Measurements from ENCODE around the gene MS4A14. TPM values are rescaled to one million over a fixed set of nuclear protein-coding genes. Genes with fewer than 3 reads are reported as not detected.

MS4A14 gene
- total RNA-seq, 4 donors from 2014 or later = 1.3 to 2.4 (median 1.6) TPM

- H3K4me1 ChIP-seq = no peaks in the 10 kb centered on the region
- peaks cover 13% of the 10 kb centered on the region for H3K27me3 ChIP-seq
- WGBS, 2 donors (ENCODE audit: low coverage in 1 of 2) = 57 to 61% methylated on average over 1 of the region's 1 CpG
- no peaks in the 10 kb centered on the region for H3K36me3 ChIP-seq
- no peak overlapping the region for H3K4me3 ChIP-seq
- no peaks in the 10 kb centered on the region for H3K9me3 ChIP-seq
- H3K27ac ChIP-seq = no peak overlapping the region
- TF ChIP-seq POLR2A (IDR thresholded peaks at IDR 0.05) (no peak), POLR2AphosphoS5 (IDR thresholded peaks at IDR 0.05) (no peak), EP300 (IDR thresholded peaks at IDR 0.05) (no peak), CTCF (IDR thresholded peaks at IDR 0.05) (no peak)
- ATAC-seq = no peak
Measured at GRCh38 chr11:60371854-60372253, 24.4 kb upstream of the MS4A14 start.

DNA sequence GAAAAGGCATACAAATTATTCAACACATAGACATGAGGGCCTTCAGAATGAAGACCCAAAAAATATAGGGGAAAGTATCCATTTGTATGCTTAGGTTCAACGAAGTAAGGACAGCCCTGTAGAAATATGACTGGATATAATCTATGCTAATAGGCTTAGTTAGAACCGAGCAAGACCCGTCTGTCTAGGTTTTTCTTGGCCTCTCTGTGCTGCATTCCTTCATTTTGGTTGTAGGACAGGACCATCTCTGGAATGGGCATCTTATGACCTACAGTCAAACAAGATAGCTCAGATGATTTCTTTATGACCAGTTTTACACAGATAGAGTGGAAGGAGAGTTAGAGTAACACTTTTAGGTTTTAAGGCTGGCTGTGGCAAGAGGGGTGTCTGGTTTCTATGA lies 23.5 kb upstream of the MS4A14 start:
- WGBS, 2 donors (ENCODE audit: low coverage in 1 of 2) = 71 to 79% methylated on average over 3 of the region's 3 CpGs
- no peak overlapping the region for H3K27ac ChIP-seq
- peaks cover 10% of the 10 kb centered on the region for H3K27me3 ChIP-seq
- no peaks in the 10 kb centered on the region for H3K9me3 ChIP-seq
- no peak overlapping the region for H3K4me3 ChIP-seq
- H3K4me1 ChIP-seq = no peaks in the 10 kb centered on the region
- no peaks in the 10 kb centered on the region for H3K36me3 ChIP-seq
- ATAC-seq = no peak
- TF ChIP-seq CTCF (IDR thresholded peaks at IDR 0.05) = no peak
- TF ChIP-seq POLR2A (IDR thresholded peaks at IDR 0.05) = no peak
- TF ChIP-seq EP300 (IDR thresholded peaks at IDR 0.05) = no peak
- TF ChIP-seq POLR2AphosphoS5 (IDR thresholded peaks at IDR 0.05) = no peak

DNA sequence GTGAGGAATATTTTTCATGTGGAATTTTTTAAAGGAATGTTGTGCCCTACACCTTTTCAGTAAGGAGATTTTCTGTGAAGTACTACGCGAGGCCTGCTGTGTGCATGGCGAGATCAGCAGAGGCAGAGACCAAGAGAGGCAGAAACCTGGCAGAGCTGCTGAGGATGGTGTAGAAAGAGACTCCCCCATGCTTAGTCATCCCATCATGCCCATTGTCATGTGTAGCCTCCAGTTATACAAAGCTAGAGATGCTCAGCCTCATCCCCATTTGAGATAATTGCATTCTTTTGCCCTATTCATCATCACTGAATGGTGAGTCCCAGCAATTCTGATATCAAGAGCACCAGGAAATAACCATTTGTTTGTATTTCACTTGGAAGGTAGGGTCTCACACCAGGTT lies 20.9 kb upstream of the MS4A14 start:
- ATAC-seq = no peak
- TF ChIP-seq POLR2A (IDR thresholded peaks at IDR 0.05) (no peak), CTCF (IDR thresholded peaks at IDR 0.05) (no peak), POLR2AphosphoS5 (IDR thresholded peaks at IDR 0.05) (no peak)
- Histone ChIP-seq H3K27me3 (no peaks in the 10 kb centered on the region), H3K9me3 (no peaks in the 10 kb centered on the region), H3K4me3 (no peak overlapping the region), H3K36me3 (no peaks in the 10 kb centered on the region), H3K27ac (no peak overlapping the region), H3K4me1 (no peaks in the 10 kb centered on the region)
- 97 to 100% methylated on average over 2 to 3 of the region's 3 CpGs for WGBS, 2 donors (ENCODE audit: low coverage in 1 of 2)

DNA sequence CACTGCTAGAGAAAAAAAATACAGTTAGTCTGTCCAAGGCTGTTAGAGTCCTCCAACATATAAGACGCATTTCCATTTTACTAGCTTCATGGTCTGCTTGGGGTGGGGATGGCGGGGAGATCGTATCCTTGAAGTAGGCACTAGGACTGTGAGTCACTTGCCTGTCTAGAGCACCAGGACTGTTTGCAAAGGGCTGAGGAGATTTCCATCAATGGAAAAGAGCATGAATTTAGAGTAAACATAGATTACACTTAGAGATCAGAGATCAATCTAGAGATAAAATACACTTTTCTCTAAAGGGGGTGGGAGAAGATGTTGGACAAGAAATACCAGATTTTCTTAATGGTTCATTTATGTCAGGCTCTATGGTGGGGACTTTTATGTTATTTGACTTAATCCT lies 19.7 kb upstream of the MS4A14 start:
- H3K4me3 ChIP-seq = no peak overlapping the region
- no peaks in the 10 kb centered on the region for H3K9me3 ChIP-seq
- ATAC-seq = no peak
- H3K4me1 ChIP-seq = no peaks in the 10 kb centered on the region
- no peaks in the 10 kb centered on the region for H3K27me3 ChIP-seq
- no peak for TF ChIP-seq POLR2A (IDR thresholded peaks at IDR 0.05)
- no peak for TF ChIP-seq POLR2AphosphoS5 (IDR thresholded peaks at IDR 0.05)
- no peak for TF ChIP-seq EP300 (IDR thresholded peaks at IDR 0.05)
- TF ChIP-seq CTCF (IDR thresholded peaks at IDR 0.05) = no peak
- no peak overlapping the region for H3K27ac ChIP-seq
- no peaks in the 10 kb centered on the region for H3K36me3 ChIP-seq
- WGBS, 2 donors (ENCODE audit: low coverage in 1 of 2) = 90% methylated on average over 3 of the region's 3 CpGs; no CpG with 5 or more reads in 1 of the 2 donors

DNA sequence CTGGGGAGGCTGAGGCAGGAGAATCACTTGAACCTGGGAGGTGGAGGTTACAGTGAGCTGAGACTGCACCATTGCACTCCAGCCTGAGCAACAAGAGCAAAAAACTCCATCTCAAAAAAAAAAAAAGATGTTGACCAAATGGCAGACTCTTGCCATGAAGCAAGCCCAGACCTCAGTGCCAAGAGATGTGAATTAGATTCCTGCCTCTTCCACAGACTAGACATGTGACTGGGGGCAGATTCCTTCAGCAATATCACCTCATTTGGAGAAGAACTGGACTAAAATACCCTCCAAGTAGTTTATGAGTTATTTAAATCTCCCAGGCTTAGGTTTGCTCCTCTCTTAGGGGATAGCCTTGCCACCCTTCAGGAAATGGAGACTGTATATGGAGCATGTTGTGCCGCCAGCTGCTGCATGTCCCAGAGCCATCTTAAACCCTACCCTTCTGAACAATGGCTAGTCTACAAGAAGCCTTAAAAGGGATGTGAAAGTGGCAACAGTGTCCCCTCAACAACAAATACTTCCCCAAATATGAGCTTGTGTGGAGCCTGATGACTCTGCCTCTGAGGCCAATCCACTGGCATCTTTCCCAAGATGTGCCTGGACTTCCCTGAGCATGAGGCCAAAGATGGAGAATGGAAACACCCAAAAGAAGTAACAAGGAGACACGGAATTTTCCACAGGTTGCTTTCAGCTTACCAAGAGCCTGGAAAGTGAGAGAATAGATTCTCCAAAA lies 18.7 kb upstream of the MS4A14 start:
- Histone ChIP-seq H3K4me1 (no peaks in the 10 kb centered on the region), H3K4me3 (no peak overlapping the region), H3K9me3 (no peaks in the 10 kb centered on the region), H3K27ac (peak overlapping the region in 1 of 4 donors; percentile 16), H3K27me3 (no peaks in the 10 kb centered on the region), H3K36me3 (no peaks in the 10 kb centered on the region)
- ATAC-seq = peak; percentile 70
- 69 to 79% methylated on average over 2 of the region's 2 CpGs for WGBS, 2 donors (ENCODE audit: low coverage in 1 of 2)
- TF ChIP-seq POLR2AphosphoS5 (IDR thresholded peaks at IDR 0.05) (peak; percentile 12), EP300 (IDR thresholded peaks at IDR 0.05) (no peak), CTCF (IDR thresholded peaks at IDR 0.05) (no peak), POLR2A (IDR thresholded peaks at IDR 0.05) (no peak)

Data from gastroesophageal sphincter (tissue), 4 donors.